IMR-90 (cell line): ENCODE results near the gene IST1. TPM values are rescaled to one million over a fixed set of nuclear protein-coding genes. Genes with fewer than 3 reads are reported as not detected.

ENCODE experiments used
- ATAC-seq: fragments of 200-7000 bp; cut with Tn5 transposase; 2 replicates; pipeline ENCODE4 v1.9.1; 2020; ENCODE audit warnings: low read depth, mild to moderate bottlenecking, moderate library complexity
- BruUV-seq: library from RNA; stranded (reverse); fragments of 400-500 nt; replicated peaks from 2 replicates; lab custom pipeline; 2021; lab: Mats Ljungman, UMichigan
- CTCF ChIA-PET: fragments of 300-600 bp; formaldehyde crosslinking; extraction: SDS; loops from one replicate; lab custom pipeline; 2021; ENCODE audit warnings: antibody characterized with exemption; lab: Yijun Ruan, JAX
- POLR2A ChIA-PET: fragments of 300-600 bp; sonication (Branson Sonifier 250); formaldehyde crosslinking; loops from one replicate; lab custom pipeline; 2022; ENCODE audit warnings: antibody characterized with exemption; ENCODE audit not compliant: unreplicated experiment; lab: Charles Lee
- DNase-seq: peaks from one replicate; pipeline ENCODE4 v3.0.0; 2013
- H2AFZ ChIP-seq: replicated peaks from 2 replicates; pipeline ENCODE3; 2013; ENCODE audit warnings: low read length, mild to moderate bottlenecking; ENCODE audit not compliant: poor library complexity
- H2AK5ac ChIP-seq: 2 replicates; pipeline ENCODE4 v1.6.1; 2013; ENCODE audit warnings: low read depth, low read length, inconsistent platforms
- H2AK9ac ChIP-seq: replicated peaks from 2 replicates; pipeline ENCODE3; 2013; ENCODE audit warnings: mild to moderate bottlenecking, low read depth, low read length, moderate library complexity; ENCODE audit not compliant: poor library complexity
- H2BK120ac ChIP-seq: 2 replicates; pipeline ENCODE4 v1.6.1; 2013; ENCODE audit warnings: low read depth, low read length, inconsistent platforms
- H2BK15ac ChIP-seq: 3 replicates; pipeline ENCODE4 v1.6.1; 2013; ENCODE audit warnings: low read depth, low read length, inconsistent platforms
- H2BK20ac ChIP-seq: 2 replicates; pipeline ENCODE4 v1.6.1; 2013; ENCODE audit warnings: low read depth, mild to moderate bottlenecking, inconsistent platforms, low read length, moderate library complexity
- H2BK5ac ChIP-seq: 2 replicates; pipeline ENCODE4 v1.6.1; 2013; ENCODE audit warnings: mild to moderate bottlenecking, low read depth, low read length, inconsistent platforms; ENCODE audit not compliant: poor library complexity, severe bottlenecking
- H3K14ac ChIP-seq: replicated peaks from 2 replicates; pipeline ENCODE4 v1.6.1; 2013; ENCODE audit warnings: low read depth, low read length, inconsistent platforms
- H3K18ac ChIP-seq: 2 replicates; pipeline ENCODE4 v1.6.1; 2013; ENCODE audit warnings: low read depth, low read length, control low read depth
- H3K23ac ChIP-seq: 2 replicates; pipeline ENCODE4 v1.6.1; 2013; ENCODE audit warnings: low read depth, low read length, inconsistent platforms
- H3K27ac ChIP-seq: 2 replicates; pipeline ENCODE4 v1.5.1; 2013; ENCODE audit warnings: mild to moderate bottlenecking, control low read depth, low read length; ENCODE audit not compliant: insufficient read depth
- H3K27me3 ChIP-seq: 2 replicates; pipeline ENCODE4 v1.6.1; 2013; ENCODE audit warnings: low read length; ENCODE audit not compliant: control insufficient read depth, insufficient read depth
- H3K36me3 ChIP-seq: 2 replicates; pipeline ENCODE4 v1.6.1; 2013; ENCODE audit warnings: low read length, mixed read lengths; ENCODE audit not compliant: control insufficient read depth, insufficient read depth
- H3K4ac ChIP-seq: 2 replicates; pipeline ENCODE4 v1.6.1; 2013; ENCODE audit warnings: low read depth, low read length, inconsistent platforms
- H3K4me1 ChIP-seq: 2 replicates; pipeline ENCODE4 v1.6.1; 2013; ENCODE audit warnings: low read length, mixed read lengths; ENCODE audit not compliant: control insufficient read depth, insufficient read depth
- H3K4me2 ChIP-seq: 2 replicates; pipeline ENCODE4 v1.6.1; 2013; ENCODE audit warnings: low read depth, mild to moderate bottlenecking, control low read depth, low read length, moderate library complexity
- H3K4me3 ChIP-seq: 2 replicates; pipeline ENCODE4 v1.5.1; 2013; ENCODE audit warnings: low read depth, mild to moderate bottlenecking, control low read depth, low read length, moderate library complexity; ENCODE audit not compliant: insufficient read depth
- H3K56ac ChIP-seq: 2 replicates; pipeline ENCODE4 v1.6.1; 2013; ENCODE audit warnings: low read length, inconsistent platforms; ENCODE audit not compliant: insufficient read depth; ENCODE audit errors: extremely low read depth
- H3K79me1 ChIP-seq, 2 experiments: 2 replicates each; pipeline ENCODE4 v1.6.1; 2013; ENCODE audit warnings: low read length in 2 of 2, inconsistent platforms in 1 of 2, low read depth in 1 of 2
- H3K9ac ChIP-seq: 2 replicates; pipeline ENCODE4 v1.6.1; 2013; ENCODE audit warnings: low read depth, low read length, control low read depth
- H3K9me1 ChIP-seq: 2 replicates; pipeline ENCODE4 v1.6.1; 2013; ENCODE audit warnings: low read length, inconsistent platforms; ENCODE audit not compliant: insufficient read depth
- H3K9me3 ChIP-seq: 2 replicates; pipeline ENCODE4 v1.6.1; 2013; ENCODE audit warnings: low read length; ENCODE audit not compliant: control insufficient read depth, insufficient read depth
- H4K20me1 ChIP-seq: 2 replicates; pipeline ENCODE4 v1.6.1; 2013; ENCODE audit warnings: low read length, inconsistent platforms; ENCODE audit not compliant: insufficient read depth
- H4K5ac ChIP-seq: 2 replicates; pipeline ENCODE4 v1.6.1; 2013; ENCODE audit warnings: mild to moderate bottlenecking, low read depth, low read length, control low read depth
- H4K8ac ChIP-seq, 2 experiments: 2 replicates each; pipeline ENCODE4 v1.6.1; 2013; ENCODE audit warnings: low read depth in 2 of 2, low read length in 2 of 2, control low read depth in 1 of 2, inconsistent platforms in 1 of 2
- H4K91ac ChIP-seq: 2 replicates; pipeline ENCODE4 v1.6.1; 2013; ENCODE audit warnings: low read depth, low read length, inconsistent platforms; ENCODE audit not compliant: insufficient read depth
- BHLHE40 ChIP-seq: fragments of 150-350 bp; IDR thresholded peaks from 2 replicates; pipeline ENCODE4 v1.6.1; 2016; ENCODE audit warnings: mild to moderate bottlenecking, low read depth, low read length
- CEBPB ChIP-seq: IDR thresholded peaks from 2 replicates; pipeline ENCODE4 v1.6.1; 2012; ENCODE audit warnings: low read depth, low read length, improper control_type of control experiment
- CHD1 ChIP-seq: IDR thresholded peaks from 2 replicates; pipeline ENCODE4 v1.6.1; 2012; ENCODE audit warnings: low read depth, low read length, improper control_type of control experiment
- CTCF ChIP-seq: conservative IDR thresholded peaks from 2 replicates; pipeline ENCODE4 v1.5.1; 2012; ENCODE audit warnings: mild to moderate bottlenecking, low read depth, low read length, improper control_type of control experiment
- ELK1 ChIP-seq: fragments of 150-350 bp; IDR thresholded peaks from 2 replicates; pipeline ENCODE4 v1.6.1; 2016; ENCODE audit warnings: low read depth, mild to moderate bottlenecking, low read length, moderate library complexity, borderline replicate concordance
- FOS ChIP-seq: fragments of 150-350 bp; IDR thresholded peaks from 2 replicates; pipeline ENCODE4 v1.6.1; 2016; ENCODE audit warnings: low read depth, low read length
- MAFK ChIP-seq: IDR thresholded peaks from 2 replicates; pipeline ENCODE4 v1.6.1; 2012; ENCODE audit warnings: low read depth, low read length, improper control_type of control experiment
- MAZ ChIP-seq: IDR thresholded peaks from 2 replicates; pipeline ENCODE4 v1.6.1; 2012; ENCODE audit warnings: low read depth, mild to moderate bottlenecking, low read length, improper control_type of control experiment, moderate library complexity, borderline replicate concordance
- MXI1 ChIP-seq: IDR thresholded peaks from 2 replicates; pipeline ENCODE4 v1.6.1; 2012; ENCODE audit warnings: low read depth, mild to moderate bottlenecking, low read length, moderate library complexity, borderline replicate concordance
- NFE2L2 ChIP-seq: fragments of 150-350 bp; IDR thresholded peaks from 2 replicates; pipeline ENCODE4 v1.6.1; 2016; ENCODE audit warnings: low read depth, mild to moderate bottlenecking, low read length
- POLR2A ChIP-seq: IDR thresholded peaks from 2 replicates; pipeline ENCODE4 v1.6.1; 2012; ENCODE audit warnings: mild to moderate bottlenecking, low read depth, low read length
- RAD21 ChIP-seq: IDR thresholded peaks from 2 replicates; pipeline ENCODE4 v1.6.1; 2012; ENCODE audit warnings: low read length, improper control_type of control experiment
- RCOR1 ChIP-seq: IDR thresholded peaks from 2 replicates; pipeline ENCODE4 v1.6.1; 2012; ENCODE audit warnings: mild to moderate bottlenecking, low read length, improper control_type of control experiment; ENCODE audit not compliant: insufficient replicate concordance
- RFX5 ChIP-seq: IDR thresholded peaks from 2 replicates; pipeline ENCODE4 v1.8.0; 2012; ENCODE audit warnings: low read depth, mild to moderate bottlenecking, low read length, moderate library complexity
- SMC3 ChIP-seq: fragments of 150-350 bp; IDR thresholded peaks from 2 replicates; pipeline ENCODE4 v1.6.1; 2016; ENCODE audit warnings: low read depth, mild to moderate bottlenecking, antibody characterized with exemption, low read length, moderate library complexity
- USF2 ChIP-seq: fragments of 150-350 bp; IDR thresholded peaks from 2 replicates; pipeline ENCODE4 v1.6.1; 2017; ENCODE audit warnings: mild to moderate bottlenecking, antibody characterized with exemption, low read length, low read depth
- WGBS, 2 experiments: methylation state at CpG; one replicate each; pipeline versions ENCODE4 v1.1.5 to v1.1.7; 2013; ENCODE audit warnings: missing lambda C conversion rate in 2 of 2; ENCODE audit not compliant: insufficient read length in 1 of 2; ENCODE audit errors: extremely low coverage in 2 of 2; 5-methylcytosine and 5-hydroxymethylcytosine counted together
- dilution Hi-C: fragments of 300-500 bp; cut with HindIII; formaldehyde crosslinking; loops from one replicate; pipeline ENCODE4 v1.14.3; 2018; ENCODE audit warnings: low sequenced_read_pairs; ENCODE audit not compliant: unreplicated experiment
- in situ Hi-C: fragments of 300-500 bp; cut with MboI; formaldehyde crosslinking; loops from 3 replicates; pipeline ENCODE4 v1.14.3; 2019; ENCODE audit warnings: low sequenced_read_pairs, inconsistent platforms, mixed read lengths
- intact Hi-C: fragments of 100-400 bp; cut with micrococcal nuclease; formaldehyde crosslinking; loops from 2 replicates; pipeline ENCODE4 v1.10.0; 2022
- polyA plus RNA-seq, 3 experiments: library from polyadenylated mRNA; depleted of rRNA; stranded (reverse); fragments of >200 nt; gene quantifications; 2 replicates each; pipeline ENCODE4 v1.2.3, GENCODE V29; 2012; ENCODE audit warnings: low replicate concordance in 1 of 3
- total RNA-seq: library from RNA; depleted of rRNA; stranded (reverse); fragments of >200 nt; gene quantifications from 2 replicates; pipeline ENCODE4 v1.2.3, GENCODE V29; 2012

Gene IST1
- total and polyA plus RNA-seq, 2 of the 4 experiments (the other 2 are of a cell fraction): 134 to 186 TPM

GRCh38 chr16:71966932-71967331, 71.6 kb downstream of the IST1 start:
- WGBS, 2 experiments: no CpG with 5 or more reads among the region's 4 CpGs
- Histone ChIP-seq H2AFZ (no peak overlapping the region), H2BK120ac (no peak overlapping the region), H4K8ac (no peak overlapping the region), H3K18ac (no peak overlapping the region), H3K9me1 (no peaks in the 10 kb centered on the region), H3K56ac (no peak overlapping the region), H3K4ac (no peak overlapping the region), H3K79me1 (no peaks in the 10 kb centered on the region), H4K91ac (no peak overlapping the region), H3K9me3 (no peaks in the 10 kb centered on the region), H3K36me3 (no peaks in the 10 kb centered on the region), H3K23ac (no peak overlapping the region), H2BK20ac (no peak overlapping the region), H3K4me2 (no peak overlapping the region), H3K27ac (no peak overlapping the region), H3K4me3 (no peak overlapping the region), H2AK9ac (no peak overlapping the region), H4K20me1 (no peaks in the 10 kb centered on the region), H3K27me3 (peaks cover 3% of the 10 kb centered on the region), H2BK5ac (no peak overlapping the region), H4K5ac (no peak overlapping the region), H3K14ac (no peak overlapping the region), H3K9ac (no peak overlapping the region), H3K4me1 (no peaks in the 10 kb centered on the region), H2BK15ac (no peak overlapping the region), H2AK5ac (no peak overlapping the region)
- no TSS peak for BruUV-seq
- intact Hi-C loops: loop anchor here (10.0 kb wide), 1 partner anchor 202 kb away; no protein-coding TSS in a partner anchor
- DNase-seq: no peak
- ATAC-seq: no peak
- ChIA-PET CTCF (no interaction called here), POLR2A (no interaction called here)
- in situ Hi-C loops: no loop called here
- dilution Hi-C loops: no loop called here
- no peak for TF ChIP-seq POLR2A
- TF ChIP-seq ELK1: no peak
- TF ChIP-seq USF2: no peak
- TF ChIP-seq SMC3: no peak
- TF ChIP-seq MAZ: no peak
- no peak for TF ChIP-seq NFE2L2
- TF ChIP-seq CEBPB: no peak
- TF ChIP-seq RAD21: no peak
- no peak for TF ChIP-seq CTCF
- no peak for TF ChIP-seq MAFK
- no peak for TF ChIP-seq RCOR1
- no peak for TF ChIP-seq RFX5
- no peak for TF ChIP-seq FOS
- no peak for TF ChIP-seq MXI1
- TF ChIP-seq CHD1: no peak
- no peak for TF ChIP-seq BHLHE40
